ENCODE results near the gene SMIM44.

SMIM44 gene

DNA sequence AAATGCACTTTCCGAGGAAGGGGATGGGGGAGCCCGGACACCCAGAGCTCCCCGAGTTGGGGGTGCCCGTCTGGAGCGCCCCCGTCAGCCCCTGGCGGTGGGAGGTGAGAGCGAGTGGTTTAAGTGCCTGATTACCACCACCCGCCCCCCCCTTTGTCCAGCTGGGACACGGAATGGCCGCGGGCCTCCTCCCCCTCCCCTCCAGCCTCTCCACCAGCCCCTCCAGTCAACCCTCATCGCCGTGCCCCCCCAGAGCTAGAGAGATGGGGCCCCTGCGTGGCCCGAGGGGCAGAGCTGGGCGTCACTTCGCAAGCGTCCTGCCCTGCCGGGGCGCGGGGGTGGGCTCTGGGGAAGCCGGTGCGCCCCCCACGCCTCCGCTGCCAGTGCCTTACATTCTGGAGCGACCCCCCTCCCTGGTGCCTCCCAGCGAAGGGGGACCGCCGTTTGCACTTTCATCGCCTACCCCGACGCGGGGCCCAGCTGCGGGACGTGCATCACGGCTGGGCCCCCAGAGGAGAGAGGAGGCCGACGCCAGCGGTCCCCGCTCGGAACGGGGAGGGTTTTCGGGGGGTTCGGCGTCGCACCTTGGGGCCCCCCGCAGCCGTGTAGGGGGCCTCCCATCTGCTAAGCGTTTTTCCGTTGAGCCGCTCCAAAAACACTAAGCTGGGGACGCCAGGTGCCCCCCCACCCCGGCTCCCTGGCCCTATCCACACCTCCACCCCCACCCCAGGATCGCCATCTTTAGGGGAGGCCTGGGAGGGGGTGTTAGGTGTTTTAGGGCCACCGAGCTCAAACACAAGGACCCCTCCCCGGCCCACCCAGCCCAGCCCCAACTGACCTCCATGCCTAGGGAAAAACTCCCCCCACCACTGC, 19.3 kb downstream of the SMIM44 start:
- no peaks in the 10 kb centered on the region for H3K36me3 ChIP-seq (ENCODE audit: control insufficient read depth, insufficient read depth, low read length)
- H3K9me3 ChIP-seq (ENCODE audit: control insufficient read depth, low read length), result peaks cover 7% of the 10 kb centered on the region
- H3K4me3 ChIP-seq (ENCODE audit: extremely low read depth, insufficient read depth, low read length, poor library complexity, severe bottlenecking), result no peak overlapping the region
- 4 to 8% methylated on average over 27 to 28 of the region's 57 CpGs for WGBS, 2 experiments (ENCODE audit: insufficient coverage in 2 of 2)
- H3K4me1 ChIP-seq (ENCODE audit: control insufficient read depth, insufficient read depth, low read length, poor library complexity, severe bottlenecking), result peaks cover 19% of the 10 kb centered on the region
- no peak overlapping the region for H3K27ac ChIP-seq (ENCODE audit: low read depth, low read length, severe bottlenecking)

- 6 to 10% methylated on average over 30 to 34 of the region's 58 CpGs for WGBS, 2 experiments (ENCODE audit: insufficient coverage in 2 of 2)
- no peak overlapping the region for H3K4me3 ChIP-seq (ENCODE audit: extremely low read depth, insufficient read depth, low read length, poor library complexity, severe bottlenecking)
These were observed 20.1 kb downstream of the SMIM44 start for GRCh38 chr19:3462991-3463713.

DNA sequence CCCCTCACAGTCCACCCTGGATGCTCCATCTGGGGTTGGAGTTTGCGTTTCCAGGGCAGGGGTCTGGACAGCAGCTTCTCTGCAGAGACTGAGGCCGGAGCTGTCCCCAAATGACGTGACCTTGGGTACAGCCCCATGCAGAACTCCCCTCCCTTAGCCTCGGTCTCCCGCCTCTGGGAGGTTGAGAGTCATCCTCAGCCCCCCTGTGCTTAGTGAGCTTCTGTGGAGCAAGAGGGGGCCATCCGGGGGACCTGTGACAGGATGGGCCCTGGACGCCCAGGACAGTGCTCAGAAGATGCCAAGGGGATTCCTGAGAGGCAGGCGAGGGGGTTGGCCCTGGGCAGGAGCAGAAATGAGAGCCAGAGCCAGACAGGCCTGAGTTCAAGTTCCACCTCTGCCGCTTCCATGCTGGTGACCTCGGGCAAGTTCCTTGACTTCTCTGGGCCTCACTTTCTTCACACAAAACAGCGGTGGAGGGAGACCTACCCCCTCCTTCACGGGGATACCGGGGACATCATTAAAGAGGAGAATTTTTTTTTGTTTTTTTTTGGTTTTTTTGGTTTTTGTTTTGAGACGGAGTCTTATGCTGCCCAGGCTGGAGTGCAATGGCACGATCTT, 23.2 kb downstream of the SMIM44 start:
- peaks cover 30% of the 10 kb centered on the region for H3K4me1 ChIP-seq (ENCODE audit: control insufficient read depth, insufficient read depth, low read length, poor library complexity, severe bottlenecking)
- no peaks in the 10 kb centered on the region for H3K9me3 ChIP-seq (ENCODE audit: control insufficient read depth, low read length)
- H3K27ac ChIP-seq (ENCODE audit: low read depth, low read length, severe bottlenecking), result no peak overlapping the region
- H3K36me3 ChIP-seq (ENCODE audit: control insufficient read depth, insufficient read depth, low read length), result no peaks in the 10 kb centered on the region
- WGBS, 2 experiments (ENCODE audit: insufficient coverage in 2 of 2), result 81% methylated on average over 5 to 12 of the region's 15 CpGs
- H3K4me3 ChIP-seq (ENCODE audit: extremely low read depth, insufficient read depth, low read length, poor library complexity, severe bottlenecking), result no peak overlapping the region

More at GRCh38 chr19:3462991-3463713, 20.1 kb downstream of the SMIM44 start:
- H3K9me3 ChIP-seq (ENCODE audit: control insufficient read depth, low read length), result peaks cover 4% of the 10 kb centered on the region
- H3K27ac ChIP-seq (ENCODE audit: low read depth, low read length, severe bottlenecking), result no peak overlapping the region
- H3K36me3 ChIP-seq (ENCODE audit: control insufficient read depth, insufficient read depth, low read length), result no peaks in the 10 kb centered on the region
- peaks cover 27% of the 10 kb centered on the region for H3K4me1 ChIP-seq (ENCODE audit: control insufficient read depth, insufficient read depth, low read length, poor library complexity, severe bottlenecking)

- H3K4me1 ChIP-seq (ENCODE audit: control insufficient read depth, insufficient read depth, low read length, poor library complexity, severe bottlenecking), result peaks cover 30% of the 10 kb centered on the region
- H3K4me3 ChIP-seq (ENCODE audit: extremely low read depth, insufficient read depth, low read length, poor library complexity, severe bottlenecking), result no peak overlapping the region
- H3K9me3 ChIP-seq (ENCODE audit: control insufficient read depth, low read length), result no peaks in the 10 kb centered on the region
- H3K27ac ChIP-seq (ENCODE audit: low read depth, low read length, severe bottlenecking), result no peak overlapping the region
- H3K36me3 ChIP-seq (ENCODE audit: control insufficient read depth, insufficient read depth, low read length), result no peaks in the 10 kb centered on the region
- 9 to 21% methylated on average over 10 to 16 of the region's 26 CpGs for WGBS, 2 experiments (ENCODE audit: insufficient coverage in 2 of 2)
These were observed 24.0 kb downstream of the SMIM44 start for GRCh38 chr19:3459089-3459881.

- no peak overlapping the region for H3K27ac ChIP-seq (ENCODE audit: low read depth, low read length, severe bottlenecking)
- no peak overlapping the region for H3K4me3 ChIP-seq (ENCODE audit: extremely low read depth, insufficient read depth, low read length, poor library complexity, severe bottlenecking)
These were observed 24.8 kb downstream of the SMIM44 start for GRCh38 chr19:3458229-3459088.

DNA sequence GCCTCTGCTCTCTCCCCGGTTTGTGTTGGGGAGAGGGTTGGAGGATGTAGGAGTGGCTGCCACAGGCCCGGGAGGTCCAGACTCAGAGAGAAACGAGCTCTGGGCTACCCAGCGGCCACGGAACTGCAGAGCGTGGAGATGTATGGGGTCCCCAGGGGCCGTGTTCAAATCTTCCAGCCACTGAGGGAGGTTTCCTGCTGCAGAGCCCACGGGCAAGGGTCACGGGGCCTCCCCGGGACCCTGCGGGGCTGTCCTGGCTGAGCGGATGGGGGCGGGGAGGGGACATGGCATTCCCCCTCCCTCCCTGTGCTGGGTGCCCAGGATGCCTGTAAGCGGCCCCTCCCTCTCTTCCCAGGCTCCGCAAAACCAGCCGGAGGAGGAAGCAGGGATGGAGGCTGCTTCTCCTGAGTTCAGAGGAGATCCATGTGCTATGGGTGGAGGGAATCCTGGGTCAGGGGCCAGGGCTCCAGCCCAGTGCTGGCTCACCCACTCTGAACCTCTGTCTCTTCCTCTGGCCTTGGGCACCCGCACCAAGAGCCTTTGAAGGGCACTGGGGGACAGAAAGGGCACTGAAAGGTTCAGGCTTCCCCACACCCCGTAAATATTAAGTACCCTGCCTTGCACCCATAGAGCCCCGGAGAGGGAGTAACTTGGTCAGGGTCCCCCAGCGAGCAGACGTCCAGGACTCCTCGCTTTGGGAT, 25.6 kb downstream of the SMIM44 start:
- 20 to 37% methylated on average over 10 to 16 of the region's 22 CpGs for WGBS, 2 experiments (ENCODE audit: insufficient coverage in 2 of 2)
- no peak overlapping the region for H3K27ac ChIP-seq (ENCODE audit: low read depth, low read length, severe bottlenecking)
- peaks cover 22% of the 10 kb centered on the region for H3K4me1 ChIP-seq (ENCODE audit: control insufficient read depth, insufficient read depth, low read length, poor library complexity, severe bottlenecking)
- no peak overlapping the region for H3K4me3 ChIP-seq (ENCODE audit: extremely low read depth, insufficient read depth, low read length, poor library complexity, severe bottlenecking)
- H3K36me3 ChIP-seq (ENCODE audit: control insufficient read depth, insufficient read depth, low read length), result peaks cover 4% of the 10 kb centered on the region
- H3K9me3 ChIP-seq (ENCODE audit: control insufficient read depth, low read length), result no peaks in the 10 kb centered on the region

More at GRCh38 chr19:3458229-3459088, 24.8 kb downstream of the SMIM44 start:
- Histone ChIP-seq H3K4me1 (ENCODE audit: control insufficient read depth, insufficient read depth, low read length, poor library complexity, severe bottlenecking) (peaks cover 22% of the 10 kb centered on the region), H3K9me3 (ENCODE audit: control insufficient read depth, low read length) (no peaks in the 10 kb centered on the region), H3K36me3 (ENCODE audit: control insufficient read depth, insufficient read depth, low read length) (no peaks in the 10 kb centered on the region)
- 25 to 36% methylated on average over 7 to 10 of the region's 19 CpGs for WGBS, 2 experiments (ENCODE audit: insufficient coverage in 2 of 2)

DNA sequence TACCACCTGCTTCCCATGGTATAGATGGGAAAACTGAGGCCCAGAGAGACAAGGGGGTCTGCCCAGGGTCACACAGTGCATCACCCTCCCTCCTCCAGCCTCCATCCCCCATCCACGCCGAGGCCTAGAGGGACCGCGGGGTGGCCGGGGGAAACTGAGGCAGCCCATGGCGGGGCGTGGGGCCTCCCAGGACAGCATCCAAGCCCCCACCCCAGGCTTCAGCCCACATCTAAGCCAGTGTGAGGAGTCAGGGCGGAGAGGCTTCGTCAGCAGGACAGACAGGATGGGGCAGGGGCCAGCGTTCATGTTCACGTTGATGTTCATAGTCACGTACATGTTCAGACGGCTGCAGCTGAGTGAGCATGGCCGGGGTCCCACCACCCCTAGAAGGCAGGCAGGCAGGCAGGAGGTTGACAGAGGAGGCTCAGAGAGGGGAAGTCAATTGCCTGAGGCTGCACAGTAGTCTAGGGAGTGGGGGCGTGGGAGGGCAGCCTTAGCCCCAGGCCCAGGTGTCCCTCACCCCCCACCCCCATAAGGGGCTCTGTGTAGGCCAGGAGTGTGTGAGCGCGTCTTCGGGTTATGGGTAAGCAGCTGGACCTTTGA, 26.2 kb downstream of the SMIM44 start:
- peaks cover 8% of the 10 kb centered on the region for H3K36me3 ChIP-seq (ENCODE audit: control insufficient read depth, insufficient read depth, low read length)
- H3K9me3 ChIP-seq (ENCODE audit: control insufficient read depth, low read length), result no peaks in the 10 kb centered on the region
- H3K27ac ChIP-seq (ENCODE audit: low read depth, low read length, severe bottlenecking), result no peak overlapping the region
- H3K4me1 ChIP-seq (ENCODE audit: control insufficient read depth, insufficient read depth, low read length, poor library complexity, severe bottlenecking), result peaks cover 22% of the 10 kb centered on the region
- no peak overlapping the region for H3K4me3 ChIP-seq (ENCODE audit: extremely low read depth, insufficient read depth, low read length, poor library complexity, severe bottlenecking)
- WGBS, 2 experiments (ENCODE audit: insufficient coverage in 2 of 2), result 84 to 86% methylated on average over 9 to 12 of the region's 18 CpGs

DNA sequence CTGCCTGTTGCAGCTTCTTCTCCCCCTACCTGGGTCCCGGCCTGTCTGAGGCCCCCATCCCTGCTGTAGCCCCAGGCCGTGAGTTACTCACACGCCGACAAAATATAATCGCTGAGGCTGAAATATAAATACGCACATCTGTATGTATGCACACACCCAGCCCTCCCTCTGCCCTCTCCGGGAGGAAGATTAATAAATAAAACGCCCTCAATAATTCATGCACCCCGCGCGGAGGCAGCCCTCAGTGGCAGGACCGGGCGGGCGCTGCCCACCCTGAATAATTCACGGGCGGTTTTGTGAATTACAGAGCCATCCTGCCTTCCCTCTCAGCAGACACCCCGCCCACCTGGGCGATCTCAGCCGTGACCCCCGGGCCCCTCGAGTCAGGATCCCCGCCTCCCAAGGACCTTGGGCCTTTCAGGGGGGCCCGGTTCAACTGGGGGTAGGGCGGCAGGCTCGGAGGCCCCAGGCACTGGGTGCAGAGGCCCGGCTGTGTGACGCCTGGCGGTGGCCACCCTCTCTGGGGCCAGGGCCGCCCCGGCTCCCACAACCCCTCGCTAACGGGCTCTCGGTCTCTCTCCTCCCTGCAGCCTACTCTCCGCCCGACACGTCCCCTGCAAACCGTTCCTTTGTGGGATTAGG, 27.2 kb downstream of the SMIM44 start:
- Histone ChIP-seq H3K36me3 (ENCODE audit: control insufficient read depth, insufficient read depth, low read length) (peaks cover 8% of the 10 kb centered on the region), H3K4me1 (ENCODE audit: control insufficient read depth, insufficient read depth, low read length, poor library complexity, severe bottlenecking) (peaks cover 22% of the 10 kb centered on the region), H3K27ac (ENCODE audit: low read depth, low read length, severe bottlenecking) (no peak overlapping the region), H3K4me3 (ENCODE audit: extremely low read depth, insufficient read depth, low read length, poor library complexity, severe bottlenecking) (no peak overlapping the region), H3K9me3 (ENCODE audit: control insufficient read depth, low read length) (no peaks in the 10 kb centered on the region)
- 81 to 85% methylated on average over 20 to 29 of the region's 37 CpGs for WGBS, 2 experiments (ENCODE audit: insufficient coverage in 2 of 2)
